GDM1 (cell line): ENCODE measurements around the gene PIP5K1C.

Experiments
- DNase-seq: peaks from one replicate; lab custom pipeline; 2025; lab: John Stamatoyannopoulos, UW

The PIP5K1C gene

DNA sequence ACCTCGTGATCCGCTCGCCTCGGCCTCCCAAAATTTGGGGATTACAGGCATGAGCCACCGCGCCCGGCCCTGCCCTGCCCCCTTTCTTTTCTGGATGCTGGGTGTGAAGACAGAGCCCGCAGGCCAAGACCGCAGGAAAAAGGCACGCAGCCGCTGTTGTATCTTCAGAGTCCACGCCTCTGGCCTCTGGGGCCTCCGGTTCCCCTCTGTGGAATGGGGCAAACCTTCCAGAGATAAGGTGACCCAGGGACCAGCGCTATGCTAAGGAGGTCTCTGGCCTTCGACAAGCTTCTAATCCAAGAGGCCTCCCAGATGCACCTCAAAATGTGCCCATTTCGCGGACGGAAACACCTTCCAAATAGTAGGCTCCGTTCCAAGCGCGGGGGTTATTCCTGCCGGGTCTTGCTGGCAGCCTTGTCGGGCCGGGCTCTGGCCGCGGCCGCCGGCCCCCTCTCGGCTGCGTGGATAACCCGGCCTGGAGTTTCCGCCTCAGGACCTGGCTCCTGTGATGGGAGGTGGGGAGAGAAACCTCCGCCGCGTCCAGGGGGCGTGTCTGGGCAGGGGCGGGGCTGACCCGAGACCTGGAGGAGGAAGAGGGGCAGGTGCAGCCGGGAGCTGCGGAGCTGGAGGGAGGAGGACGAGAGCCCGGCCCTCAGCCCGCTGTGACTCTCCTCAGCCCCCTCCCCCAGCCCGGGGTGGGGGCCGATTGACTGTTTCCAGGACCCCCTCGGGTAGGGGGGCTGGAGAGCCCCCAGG is 21.0 kb upstream of the PIP5K1C start:
- peak; percentile 83 for DNase-seq

DNA sequence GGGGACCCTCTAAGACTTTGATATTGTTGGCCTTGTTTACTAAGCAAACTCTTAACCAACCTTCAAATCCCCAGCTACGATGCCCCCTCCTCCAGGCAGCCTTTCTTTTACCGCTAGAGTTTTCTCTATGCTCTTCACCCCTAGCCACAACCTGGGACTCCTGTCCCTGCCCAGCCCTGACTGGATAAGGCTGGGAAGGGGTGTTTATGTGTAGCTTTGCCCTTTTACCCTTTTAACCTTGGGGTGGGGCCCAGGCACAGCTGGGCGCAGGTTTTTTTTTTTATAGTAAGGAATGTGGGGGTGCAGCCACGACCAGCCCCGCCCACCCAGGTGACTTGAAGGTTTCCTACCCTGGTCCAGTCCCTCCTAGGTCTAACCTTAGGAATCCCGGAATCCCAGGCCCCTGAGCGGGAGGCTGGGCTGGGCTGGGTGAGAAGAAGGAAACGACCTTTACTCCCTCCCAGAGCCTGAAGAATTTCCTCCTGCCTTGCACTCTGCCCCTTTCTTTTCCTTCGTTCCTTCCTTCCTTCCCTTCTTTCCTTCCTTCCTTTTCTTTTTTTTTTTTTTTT is 20.2 kb upstream of the PIP5K1C start:
- no peak for DNase-seq

DNA sequence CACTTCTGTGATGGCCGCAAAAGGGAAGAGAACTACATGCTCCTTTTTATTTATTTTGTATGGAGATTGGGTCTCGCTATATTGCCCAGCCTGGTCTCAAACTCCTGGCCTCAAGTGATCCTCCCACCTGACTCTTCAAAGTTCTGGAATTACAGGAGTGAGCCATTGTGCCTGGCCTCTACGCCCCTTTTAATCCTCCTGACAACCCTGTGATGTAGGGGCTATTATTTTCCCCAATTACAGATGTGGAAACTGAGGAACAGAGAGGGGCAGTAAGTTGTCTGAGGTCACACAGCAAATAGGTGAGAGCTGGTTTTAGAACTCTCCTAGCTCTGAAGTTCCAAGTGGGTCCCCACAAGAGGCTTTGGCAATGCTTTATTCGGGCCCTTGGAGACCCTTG is 19.6 kb upstream of the PIP5K1C start:
- no peak for DNase-seq

DNA sequence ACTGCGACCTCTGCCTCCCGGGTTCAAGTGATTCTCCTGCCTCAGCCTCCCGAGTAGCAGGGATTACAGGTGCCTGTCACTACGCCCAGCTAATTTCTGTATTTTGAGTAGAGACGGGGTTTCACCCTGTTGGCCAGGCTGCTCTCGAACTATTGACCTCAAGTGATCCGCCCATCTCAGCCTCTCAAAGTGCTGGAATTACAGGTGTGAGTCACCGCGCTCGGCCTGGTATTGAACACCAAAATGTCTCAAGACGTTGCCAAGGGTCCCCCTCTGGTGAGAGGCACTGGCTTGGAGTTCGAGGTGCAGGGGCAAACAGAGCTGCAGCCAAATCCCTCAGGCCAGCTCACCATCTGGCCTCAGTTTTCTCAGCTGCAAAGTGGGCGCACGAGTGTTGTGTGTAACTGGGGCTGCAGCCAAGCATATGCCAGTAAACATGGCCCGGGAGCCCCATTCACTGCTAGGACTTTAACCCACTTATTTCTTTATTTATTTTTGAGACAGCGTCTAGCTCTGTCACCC is 15.9 kb upstream of the PIP5K1C start:
- no peak for DNase-seq

DNA sequence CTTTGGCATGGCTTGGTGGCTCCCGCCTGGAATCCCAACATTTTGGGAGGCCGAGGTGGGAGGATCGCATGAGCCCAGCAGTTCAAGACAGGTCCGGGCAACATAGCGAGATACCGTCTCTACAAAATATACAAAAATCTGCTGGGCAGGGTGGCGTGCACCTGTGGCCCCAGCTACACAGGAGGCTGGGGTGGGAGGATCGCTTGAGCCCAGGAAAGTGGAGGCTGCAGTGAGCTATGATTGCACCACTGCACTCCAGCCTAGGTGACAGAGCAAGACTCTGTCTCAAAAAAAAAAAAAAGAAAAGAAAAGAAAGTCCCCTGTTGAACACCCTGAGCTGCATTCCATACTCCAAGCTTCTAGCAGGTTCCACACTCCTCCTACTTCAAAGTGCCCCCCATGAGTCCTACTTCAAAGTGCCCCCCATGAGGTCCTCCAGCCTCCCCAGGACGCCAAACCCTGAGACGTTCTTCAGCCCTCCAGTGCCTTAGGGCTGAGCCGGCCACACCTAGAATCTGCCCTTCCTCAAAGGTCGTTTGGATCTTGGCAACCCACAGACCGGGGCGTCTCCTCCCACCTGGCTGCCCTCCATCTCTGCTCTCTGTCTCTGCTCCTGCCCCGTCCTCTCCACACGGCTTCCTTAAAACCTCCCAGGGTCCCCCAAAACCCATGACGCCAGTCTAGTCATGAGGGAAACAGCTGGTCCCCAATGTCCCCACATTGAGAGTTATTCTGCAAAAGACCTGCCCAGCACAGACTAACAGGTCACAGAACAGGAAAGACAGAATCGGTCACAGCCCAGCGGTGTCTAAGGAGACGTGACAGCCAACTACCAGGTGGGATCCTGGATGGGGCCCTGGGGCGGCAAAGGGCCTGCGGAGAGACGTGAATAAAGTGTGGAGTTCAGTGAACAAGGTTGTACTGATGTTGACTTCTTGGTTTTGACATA is 12.7 kb upstream of the PIP5K1C start:
- DNase-seq, result no peak

DNA sequence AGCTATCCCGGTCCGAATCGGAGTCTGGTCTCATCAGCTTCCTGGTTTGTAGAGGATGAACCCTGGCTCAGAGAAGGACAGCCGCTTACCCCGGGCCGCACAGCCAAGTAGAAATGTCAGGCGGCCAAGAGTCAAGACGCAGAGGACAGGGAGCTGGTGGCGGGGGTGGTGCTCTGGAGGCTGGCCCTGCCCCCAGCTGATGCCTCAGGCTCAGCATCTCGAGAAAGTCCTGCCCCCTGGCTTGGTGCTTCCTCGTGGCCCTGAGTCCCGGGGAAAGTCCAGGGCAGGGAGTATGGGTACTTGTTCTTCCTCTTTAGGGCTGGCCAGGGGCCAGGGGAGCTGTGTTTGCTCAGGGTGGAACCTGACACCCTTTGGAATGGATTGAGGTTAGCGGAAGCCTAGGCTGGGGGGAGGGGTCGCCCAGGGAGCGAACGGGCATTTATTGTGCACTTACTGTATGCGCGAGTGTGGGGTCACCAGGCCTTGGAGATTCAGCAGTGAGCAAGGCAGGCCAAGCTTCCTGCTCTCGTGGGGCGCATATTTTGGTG is 10.1 kb upstream of the PIP5K1C start:
- DNase-seq, result no peak

DNA sequence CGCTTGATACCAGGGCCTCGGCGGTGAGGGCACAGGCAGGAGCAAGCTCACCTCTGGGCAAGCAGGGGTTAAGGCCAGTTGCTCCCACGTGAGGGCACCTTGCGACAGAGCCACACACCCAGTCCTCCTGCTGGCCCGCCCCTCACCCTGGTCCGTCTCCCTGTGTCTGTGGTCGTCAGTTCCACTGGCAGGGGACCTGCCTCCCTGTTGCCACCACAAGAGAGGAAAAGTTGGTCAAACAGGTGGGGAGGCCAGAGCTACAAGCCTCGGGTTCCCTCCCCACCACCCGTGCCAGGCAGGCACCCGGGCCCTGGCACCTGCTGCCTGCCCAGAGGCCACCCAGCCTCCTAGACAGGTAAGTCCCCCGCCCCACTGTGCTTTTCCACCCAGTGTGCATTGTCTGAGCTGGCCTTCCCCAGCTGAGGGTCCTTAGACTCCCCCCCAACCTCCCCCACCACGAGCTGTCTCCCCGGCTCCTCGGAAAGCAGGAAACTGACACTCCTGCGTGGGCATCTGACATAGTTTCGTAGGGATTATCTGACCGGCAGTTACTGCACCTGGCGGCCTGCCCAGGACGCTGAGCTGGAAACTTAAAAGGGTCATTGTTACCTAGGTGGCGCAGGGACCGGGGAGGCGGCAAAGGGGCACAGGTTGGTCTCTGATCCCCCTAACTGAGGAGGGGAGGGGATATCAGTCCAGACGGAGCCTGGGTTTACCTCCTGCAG is 8.1 kb upstream of the PIP5K1C start, which contains the start of gene TJP3:
Gene TJP3, plus strand, starts transcription at position 178 of the 725 bp plus-strand sequence. CDS start 20,049 bp downstream, outside the sequence.
- DNase-seq, result no peak

DNA sequence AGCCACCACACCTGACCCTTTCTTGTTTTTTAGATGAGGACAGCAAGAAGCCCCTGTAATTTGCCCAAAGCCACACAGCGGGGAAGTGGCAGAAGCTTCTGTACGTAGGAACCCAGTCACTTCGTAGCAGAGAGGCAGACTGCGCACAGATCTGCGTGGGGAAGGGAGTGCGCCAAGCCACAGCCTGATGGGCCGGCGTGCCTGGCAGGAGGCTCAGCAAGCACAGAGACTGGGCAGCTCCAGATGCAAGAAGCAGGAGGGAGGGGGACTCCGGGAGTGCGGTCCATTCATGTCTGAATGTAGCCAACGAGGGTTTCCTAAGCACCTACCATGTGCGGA is 7.6 kb upstream of the PIP5K1C start:
- DNase-seq, result no peak

DNA sequence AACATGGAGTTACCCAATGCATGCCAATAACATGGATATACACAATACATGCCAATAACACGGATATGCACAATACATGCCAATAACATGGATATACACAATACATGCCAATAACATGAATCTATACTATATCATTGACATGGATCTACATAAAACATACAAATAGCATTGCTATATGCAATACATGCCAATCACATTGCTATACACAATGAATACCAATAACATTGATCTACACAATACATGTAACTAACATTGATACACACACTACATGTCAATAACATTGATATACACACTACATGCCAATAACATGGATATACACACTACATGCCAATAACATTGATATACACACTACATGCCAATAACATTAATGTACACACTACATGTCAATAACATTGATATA is 932 bp upstream of the PIP5K1C start:
- DNase-seq, result no peak

DNA sequence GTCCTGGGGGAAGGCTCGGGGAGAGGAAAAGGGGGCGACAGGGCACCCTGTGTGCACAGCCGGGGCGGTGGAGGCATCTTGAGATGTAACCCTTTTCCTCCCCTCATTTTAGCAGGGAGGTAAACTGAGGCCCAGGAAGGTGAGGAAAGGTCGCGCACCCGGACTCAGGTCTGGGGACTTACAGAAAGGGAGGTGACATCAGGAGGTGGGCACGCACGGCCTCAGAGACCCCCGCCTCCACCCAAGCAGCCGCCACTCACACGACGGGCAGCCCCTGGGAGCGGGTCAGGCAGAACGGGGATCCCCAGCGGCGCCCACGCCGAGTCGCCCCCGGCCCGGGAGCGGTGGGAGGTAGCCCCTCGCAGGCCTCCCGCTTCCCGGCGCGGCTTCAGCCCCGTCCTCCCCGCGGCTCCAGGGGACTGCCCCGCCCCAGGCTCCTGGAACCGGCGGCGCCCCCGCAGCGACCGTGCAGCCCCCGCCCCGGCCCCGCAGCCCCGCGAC is 477 bp downstream of the PIP5K1C start:
- no peak for DNase-seq

DNA sequence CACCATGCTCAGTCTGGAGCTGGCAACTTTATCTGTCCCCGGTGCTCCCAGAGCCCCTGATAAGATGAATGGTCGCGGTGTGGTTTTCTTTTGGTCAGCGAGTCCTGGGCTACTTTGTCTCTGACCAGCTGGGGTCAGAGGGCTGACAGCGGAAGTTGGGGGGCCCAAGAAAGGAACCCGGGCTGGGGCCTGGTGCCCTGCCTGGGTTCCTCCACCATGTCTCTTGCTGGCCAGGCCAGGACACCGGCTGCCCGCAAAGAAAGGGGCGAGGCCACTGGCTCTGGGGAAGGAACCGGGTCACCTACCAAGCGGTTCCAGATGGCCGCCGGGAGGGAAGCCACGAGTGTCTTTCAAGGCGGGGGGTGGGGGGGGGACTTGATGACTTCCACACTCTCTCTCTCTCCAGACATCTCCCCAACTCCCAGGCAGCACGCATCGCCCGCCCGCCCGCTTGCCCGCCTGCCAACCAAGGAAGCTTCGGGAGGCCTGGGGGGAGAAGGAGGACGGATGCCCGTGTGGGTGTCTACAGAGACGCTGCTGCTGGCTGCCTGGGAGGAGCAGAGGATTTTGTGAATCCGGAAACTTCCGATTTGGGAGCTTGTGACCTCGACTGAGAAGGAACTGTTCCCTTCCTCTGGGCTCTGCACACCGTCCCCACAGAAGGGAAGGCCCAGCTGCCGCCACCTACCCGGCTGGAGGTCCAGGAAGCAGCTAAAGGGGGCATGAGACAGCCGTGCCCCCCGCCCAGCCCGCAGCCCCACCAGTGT is 1.1 kb downstream of the PIP5K1C start:
- DNase-seq, result no peak

DNA sequence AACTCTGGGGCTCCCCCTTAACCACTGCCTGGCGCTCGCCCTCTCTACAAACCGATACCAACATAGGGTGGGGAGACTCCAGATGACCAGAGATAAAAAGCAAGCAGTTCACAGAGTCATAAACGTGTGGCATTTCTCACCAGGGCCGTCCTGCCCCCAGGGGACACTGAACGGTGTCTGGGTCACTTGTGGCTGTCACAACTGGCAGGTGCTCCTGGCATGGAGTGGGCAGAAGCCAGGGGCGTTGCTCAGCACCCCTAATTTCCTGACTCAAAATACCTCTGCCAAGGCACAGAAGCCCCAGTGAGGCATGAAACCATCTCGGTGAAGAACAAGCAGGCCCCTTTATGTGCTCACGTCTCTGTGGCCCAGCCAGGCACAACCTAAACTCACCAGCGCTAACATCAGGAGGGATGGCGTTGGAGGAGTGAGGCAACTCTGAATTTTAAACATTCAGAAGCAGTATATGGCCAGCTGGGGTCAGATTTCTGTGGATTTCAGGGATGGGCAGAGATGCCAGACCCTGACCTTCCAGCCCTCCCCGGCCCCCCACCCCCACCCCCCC is 1.8 kb downstream of the PIP5K1C start:
- DNase-seq, result no peak

DNA sequence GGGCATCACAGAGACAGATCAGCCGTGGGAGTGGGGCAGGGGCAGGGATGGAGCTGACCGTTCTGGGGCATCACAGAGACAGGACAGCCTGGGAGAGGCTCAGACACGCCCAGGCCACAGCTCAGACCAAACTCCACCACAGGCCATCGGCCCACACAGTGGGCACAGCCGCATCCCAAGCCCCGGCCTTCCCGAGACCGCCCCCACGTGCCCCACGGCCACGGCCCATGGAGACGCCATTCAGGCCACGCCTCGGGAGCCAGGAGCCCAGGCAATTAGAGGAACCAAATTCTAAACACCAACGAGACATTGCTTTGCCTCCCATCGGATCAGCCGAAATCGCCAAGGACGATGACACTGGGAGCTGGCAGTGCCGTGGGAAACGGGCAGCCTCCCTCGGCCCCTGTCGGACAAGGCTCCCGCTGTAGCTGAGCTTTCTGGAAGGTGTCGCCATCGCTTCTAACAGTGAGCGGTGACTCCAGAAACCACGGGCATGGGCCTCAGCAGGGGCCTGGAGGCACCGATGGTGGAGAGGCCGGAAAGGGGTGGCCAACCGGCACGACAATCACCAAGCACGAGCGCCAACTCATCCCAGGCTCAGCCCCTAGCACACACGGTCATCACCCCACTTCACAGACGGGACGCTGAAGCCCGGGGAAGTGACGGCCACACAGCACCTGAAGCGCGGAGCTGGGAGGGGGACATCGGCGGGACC is 2.4 kb downstream of the PIP5K1C start:
- no peak for DNase-seq

DNA sequence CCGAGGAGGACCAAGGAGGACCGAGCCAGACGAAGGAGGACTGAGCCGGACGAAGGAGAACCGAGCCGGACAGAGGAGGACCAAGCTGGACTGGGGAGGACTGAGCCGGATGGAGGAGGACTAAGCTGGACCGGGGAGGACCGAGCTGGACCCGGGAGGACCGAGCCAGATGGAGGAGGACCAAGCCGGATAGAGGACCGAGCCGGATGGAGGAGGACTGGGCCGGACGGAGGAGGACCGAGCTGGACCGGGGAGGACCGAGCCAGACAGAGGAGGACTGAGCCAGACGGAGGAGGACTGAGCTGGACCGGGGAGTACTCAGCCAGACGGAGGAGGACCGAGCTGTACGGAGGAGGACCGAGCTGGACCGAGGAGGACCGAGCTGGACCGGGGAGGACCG is 3.2 kb downstream of the PIP5K1C start:
- no peak for DNase-seq

DNA sequence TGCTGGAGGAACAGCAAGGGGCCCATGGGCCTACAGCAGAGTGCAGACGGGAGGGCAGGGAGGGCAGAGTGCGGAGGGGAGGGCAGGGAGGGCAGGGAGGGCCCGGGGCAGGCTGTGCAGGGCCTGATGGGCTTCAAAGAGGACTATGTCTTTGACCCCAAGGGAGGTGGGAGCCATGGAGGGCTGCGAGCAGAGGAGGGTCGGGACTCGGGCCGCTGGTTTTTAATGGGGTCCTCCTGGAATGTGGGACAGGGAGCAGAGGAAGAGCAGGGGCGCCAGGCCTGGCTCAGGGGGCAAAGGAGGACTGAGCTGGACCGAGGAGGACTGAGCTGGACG is 3.6 kb downstream of the PIP5K1C start:
- no peak for DNase-seq

DNA sequence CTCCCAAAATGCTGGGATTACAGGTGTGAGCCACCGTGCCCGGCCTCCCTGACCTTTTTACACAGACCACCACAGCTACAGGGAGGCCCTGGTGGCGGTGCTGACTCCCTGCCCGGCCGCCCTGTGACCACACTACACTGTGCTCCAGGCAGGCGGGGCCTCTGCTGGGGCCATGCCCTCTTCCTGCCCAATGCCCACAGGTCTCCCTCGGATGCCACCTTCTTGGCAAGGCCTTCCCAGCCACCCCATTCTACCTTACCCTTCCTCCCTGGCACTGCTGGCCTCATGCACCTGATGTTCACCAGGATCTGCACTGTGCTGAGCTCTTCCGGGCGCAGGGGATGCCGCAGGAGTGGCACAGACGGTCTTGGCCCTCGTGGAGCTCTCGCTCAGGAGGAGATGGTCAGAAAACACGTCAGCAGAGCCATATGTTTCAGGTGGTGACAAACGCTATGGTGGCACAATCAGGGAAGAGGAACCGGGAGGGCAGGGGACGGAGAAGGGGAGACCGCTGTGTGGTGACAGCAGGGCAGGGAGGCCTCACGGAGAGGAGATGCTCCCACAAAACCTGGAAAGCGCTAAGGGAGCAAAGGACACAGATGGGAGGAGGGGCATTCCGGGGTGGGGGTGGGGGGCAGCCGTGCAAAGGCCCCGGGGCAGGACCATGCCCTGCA is 4.1 kb downstream of the PIP5K1C start:
- DNase-seq, result no peak

DNA sequence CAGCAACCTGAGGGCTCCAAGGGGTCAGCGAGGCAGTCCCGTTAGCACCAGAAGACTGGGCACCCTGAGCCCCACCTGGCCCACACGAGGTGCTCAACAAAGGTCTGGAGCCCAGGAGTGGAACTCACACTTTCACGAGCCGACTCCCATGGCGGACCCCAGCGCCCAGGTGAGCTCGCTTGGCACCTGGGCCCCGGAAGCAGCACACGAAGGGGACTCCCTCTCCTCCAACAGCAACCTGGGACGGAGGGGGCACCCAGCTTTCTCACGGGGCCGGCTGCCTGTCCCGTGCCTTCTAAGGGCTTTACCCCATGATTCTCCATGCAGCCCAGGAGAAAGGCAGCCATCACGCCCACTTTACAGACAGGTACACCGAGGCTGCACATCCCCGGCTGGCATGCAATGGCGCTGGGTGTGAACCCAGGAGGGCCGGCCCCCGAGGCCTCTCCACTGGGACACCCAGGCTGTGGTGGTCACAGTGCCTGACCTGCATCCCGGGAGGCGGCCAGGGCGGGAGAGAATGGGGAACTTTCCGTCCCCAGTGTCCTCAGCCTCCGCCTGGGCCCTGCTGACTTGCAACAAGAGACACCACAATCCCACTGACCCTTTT is 5.0 kb downstream of the PIP5K1C start:
- DNase-seq, result no peak

DNA sequence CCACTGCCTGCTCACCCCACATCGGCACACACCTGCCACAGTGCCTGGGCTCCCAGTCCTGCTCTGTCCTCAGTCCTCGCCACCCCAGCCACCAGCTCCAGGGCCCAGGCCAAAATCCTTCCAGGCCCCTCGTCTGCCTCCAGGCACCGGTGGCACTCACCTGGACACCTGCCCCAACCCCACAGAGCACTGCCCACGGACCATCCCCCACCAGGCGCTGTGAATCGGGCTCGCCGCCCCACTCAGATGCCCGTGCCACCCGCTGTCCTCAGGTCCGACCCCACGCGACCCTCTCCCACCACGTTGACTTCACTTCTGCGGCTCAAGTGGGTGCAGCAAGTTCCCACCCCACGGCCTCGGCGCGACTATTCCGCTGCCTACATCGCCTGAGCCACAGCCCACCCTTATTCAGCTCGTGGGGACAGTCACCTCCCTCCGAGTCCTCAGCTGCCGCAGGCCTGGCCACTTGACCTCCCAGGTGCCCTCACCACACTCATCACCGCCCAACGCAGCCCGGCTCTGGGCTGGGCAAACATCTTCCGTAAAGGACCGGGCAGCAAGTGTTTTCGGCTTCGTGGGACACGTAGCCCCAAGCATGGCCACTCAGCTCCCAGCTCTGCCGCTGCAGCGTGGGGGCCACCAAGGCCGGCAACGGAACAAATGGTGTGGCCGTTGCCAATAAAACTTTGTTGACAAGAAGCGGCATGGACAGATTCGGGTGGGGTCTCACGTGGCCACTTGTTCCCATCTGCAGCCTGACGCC is 5.7 kb downstream of the PIP5K1C start:
- DNase-seq, result no peak
